Heart right ventricle (tissue), 16 donors: ENCODE data around the gene SETBP1. TPM values are rescaled to one million over a fixed set of nuclear protein-coding genes. Genes with fewer than 3 reads are reported as not detected.

Experiments
- ATAC-seq, 8 donors: fragments of 200-7000 bp; cut with Tn5 transposase; one replicate each; pipeline ENCODE4 v1.9.1; 2020; ENCODE audit warnings: mild to moderate bottlenecking in 8 of 8, moderate library complexity in 8 of 8, moderate number of reproducible peaks in 1 of 8
- DNase-seq, 2 donors: peaks; one replicate each; pipeline ENCODE4 v3.0.0-alpha.2; 2020
- H3K27ac ChIP-seq, 10 donors: fragments of 200-600 bp; sonication (generic) in 2 of 10; one replicate each; pipeline versions ENCODE4 v1.5.0 to v1.8.0; 2020 to 2022; ENCODE audit warnings: mild to moderate bottlenecking in 3 of 10
- H3K27me3 ChIP-seq, 7 donors: fragments of 200-600 bp; one replicate each; pipeline ENCODE4 v1.8.0; 2021 to 2022; ENCODE audit warnings: mild to moderate bottlenecking in 2 of 7
- H3K36me3 ChIP-seq, 9 donors: fragments of 200-600 bp; sonication (generic) in 1 of 9; one replicate each; pipeline versions ENCODE4 v1.5.0 to v1.8.0; 2020 to 2022; ENCODE audit warnings: mild to moderate bottlenecking in 2 of 9
- H3K4me1 ChIP-seq, 9 donors: fragments of 200-600 bp; sonication (generic) in 1 of 9; one replicate each; pipeline versions ENCODE4 v1.5.0 to v1.8.0; 2020 to 2022; ENCODE audit warnings: mild to moderate bottlenecking in 4 of 9
- H3K4me3 ChIP-seq, 10 donors: fragments of 200-600 bp; sonication (generic) in 2 of 10; one replicate each; pipeline versions ENCODE4 v1.5.0 to v1.8.0; 2020 to 2022; ENCODE audit warnings: mild to moderate bottlenecking in 7 of 10, moderate library complexity in 2 of 10
- H3K9me3 ChIP-seq, 11 donors: fragments of 200-600 bp in 10 of 11; sonication (generic) in 2 of 11; one replicate each; pipeline versions ENCODE4 v1.5.0 to v1.8.0; 2013 to 2022; ENCODE audit warnings: mild to moderate bottlenecking in 2 of 11, control low read depth in 1 of 11, moderate library complexity in 1 of 11
- WGBS, 2 donors: extraction: QIAGEN DNeasy Blood & Tissue Kit; methylation state at CpG; one replicate each; pipeline ENCODE4 v1.1.7; 2013; ENCODE audit warnings: inconsistent platforms in 1 of 2; 5-methylcytosine and 5-hydroxymethylcytosine counted together
- intact Hi-C, 10 donors: fragments of 100-400 bp; cut with DNase I; formaldehyde crosslinking; loops; one replicate each; pipeline versions ENCODE4 v1.11.1 to v1.14.2; 2022
- polyA plus RNA-seq, 2 donors: library from polyadenylated mRNA; stranded (reverse); fragments of 200-250 nt; gene quantifications; one replicate each; pipeline ENCODE4 v1.2.3, GENCODE V29; 2013
- total RNA-seq, 10 donors: library from RNA; stranded (reverse); fragmentation: NEBNext Ultra II Directional in 3 of 10; extraction: Animal tissue kit (Norgen Biotek cat#: 25700) in 3 of 10; gene quantifications; one replicate each; pipeline versions ENCODE4 v1.2.1 to v1.2.4, GENCODE V29; 2021 to 2023
- TF ChIP-seq, protein P1 (sequence below), 9 donors: fragments of 200-600 bp; sonication (generic) in 2 of 9; IDR thresholded peaks; one replicate each; pipeline versions ENCODE4 v1.5.0 to v1.8.0; 2021 to 2022; ENCODE audit warnings: antibody characterized with exemption in 9 of 9, mild to moderate bottlenecking in 5 of 9, moderate library complexity in 1 of 9
- donor health status: Arrhythmogenic right ventricular cardiomyopathy.
- donor health status: ischemic (EF 13 %, LVEDD 7.1; RV severe dilation, severe dysfunction).
- donor health status: healthy with polysubstance abuse.
- donor health status: DM: no; HTN: yes; CAD: no.
- donor health status: DM: no; HTN: no; CAD: no.
- donor health status: ischemic (EF 25% LVEDD 6.9; RV normal size, moderate dysfunction).
- donor health status: ischemic (EF 25% LVEDD 5.7; RV mildly dilated, moderate dysfunction).
- donor health status: healthy.
- donor health status: DM: yes; HTN: yes; CAD: no.
- donor health status: Ischemic cardiomyopathy.
- donor health status: ischemic (EF 35%, LVEDD 5.7; RV mildly dilated, moderate dysfunction).
- donor health status: nonischemic (EF 11% LVEDD 7.7; RV severe dilation, severe dysfunction).
- donor health status: DM: yes; HTN: yes; CAD: no.
- donor health status: PGD.
- donor health status: ischemic (EF 29% LVEDD 5.4; RV normal size, mild dysfunction).
- donor health status: nonischemic (EF 23%, LVEDD 6.1; RV moderate dilation, normal function).

SETBP1 gene
- total and polyA plus RNA-seq, 12 donors, result 0.71 to 12.2 (median 6.1) TPM

DNA sequence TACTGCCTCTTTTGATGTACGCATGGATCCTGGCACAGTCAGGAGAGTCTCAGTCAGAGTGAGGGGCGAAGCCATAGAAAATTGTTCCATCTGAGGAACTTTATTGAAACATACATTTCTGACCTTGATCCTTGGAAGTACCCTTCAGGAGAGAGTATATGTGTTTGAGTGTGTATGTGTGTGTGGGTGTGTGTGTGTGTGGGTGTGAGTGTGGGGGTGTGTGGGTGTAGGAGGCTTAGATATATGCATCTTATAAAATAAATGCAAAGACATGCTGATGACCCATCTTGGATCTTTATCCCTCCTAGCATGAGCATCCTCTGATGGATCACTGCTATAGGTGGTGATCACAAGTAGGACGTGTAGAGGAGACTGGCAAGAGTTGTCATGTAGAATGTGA is 93.5 kb downstream of the SETBP1 start:
- intact Hi-C loops, result no loop called here
- no peaks in the 10 kb centered on the region for H3K9me3 ChIP-seq
- H3K27ac ChIP-seq, result no peak overlapping the region
- TF ChIP-seq, protein P1, sequence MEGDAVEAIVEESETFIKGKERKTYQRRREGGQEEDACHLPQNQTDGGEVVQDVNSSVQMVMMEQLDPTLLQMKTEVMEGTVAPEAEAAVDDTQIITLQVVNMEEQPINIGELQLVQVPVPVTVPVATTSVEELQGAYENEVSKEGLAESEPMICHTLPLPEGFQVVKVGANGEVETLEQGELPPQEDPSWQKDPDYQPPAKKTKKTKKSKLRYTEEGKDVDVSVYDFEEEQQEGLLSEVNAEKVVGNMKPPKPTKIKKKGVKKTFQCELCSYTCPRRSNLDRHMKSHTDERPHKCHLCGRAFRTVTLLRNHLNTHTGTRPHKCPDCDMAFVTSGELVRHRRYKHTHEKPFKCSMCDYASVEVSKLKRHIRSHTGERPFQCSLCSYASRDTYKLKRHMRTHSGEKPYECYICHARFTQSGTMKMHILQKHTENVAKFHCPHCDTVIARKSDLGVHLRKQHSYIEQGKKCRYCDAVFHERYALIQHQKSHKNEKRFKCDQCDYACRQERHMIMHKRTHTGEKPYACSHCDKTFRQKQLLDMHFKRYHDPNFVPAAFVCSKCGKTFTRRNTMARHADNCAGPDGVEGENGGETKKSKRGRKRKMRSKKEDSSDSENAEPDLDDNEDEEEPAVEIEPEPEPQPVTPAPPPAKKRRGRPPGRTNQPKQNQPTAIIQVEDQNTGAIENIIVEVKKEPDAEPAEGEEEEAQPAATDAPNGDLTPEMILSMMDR (IDR thresholded peaks at IDR 0.05), result no peak
- peaks cover 0 to 3% (median 0%) of the 10 kb centered on the region in 7 donors for H3K27me3 ChIP-seq
- no peaks in the 10 kb centered on the region for H3K36me3 ChIP-seq
- ATAC-seq (no peak), DNase-seq (no peak)
- peaks cover 3 to 61% (median 21%) of the 10 kb centered on the region in 9 donors for H3K4me1 ChIP-seq
- 57 to 79% methylated on average over 3 of the region's 3 CpGs for WGBS, 2 donors
- no peak overlapping the region for H3K4me3 ChIP-seq

DNA sequence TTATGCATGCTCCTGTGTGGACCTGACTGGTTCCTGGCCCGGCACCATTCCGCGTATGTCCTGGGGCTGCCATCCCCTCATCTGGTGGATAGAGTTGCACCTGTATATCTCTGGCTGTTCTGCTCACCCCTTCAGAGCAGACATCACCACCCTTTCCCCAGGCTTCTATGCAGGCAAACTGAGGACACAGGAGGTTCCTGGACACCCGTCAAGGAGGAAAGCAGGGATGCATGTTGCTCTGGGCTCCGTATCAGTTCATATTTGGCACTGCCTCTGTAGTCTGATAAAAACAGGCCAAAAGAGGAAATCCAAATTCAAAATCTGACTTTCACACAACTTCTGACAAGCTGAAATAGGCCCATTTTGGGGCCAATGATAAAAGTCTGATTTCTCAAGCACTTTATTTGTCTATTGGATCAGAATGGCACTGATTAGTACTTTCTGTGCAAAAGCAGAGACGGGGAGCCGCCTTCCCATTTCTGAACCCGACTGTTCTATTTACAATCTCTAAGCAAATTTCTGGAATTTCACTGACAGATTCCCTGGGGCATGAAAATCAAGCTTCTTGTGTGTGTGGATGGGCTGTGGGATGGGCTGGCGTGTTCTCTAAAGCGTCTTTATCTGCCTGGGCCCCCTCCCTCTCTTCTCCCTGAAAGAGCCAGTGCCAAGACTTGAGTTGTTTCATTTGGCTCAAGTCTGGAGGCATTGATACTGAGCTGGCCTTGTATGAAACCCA is 96.9 kb downstream of the SETBP1 start:
- peak in 7 of 8 donors; percentile 12 to 78 (median 56) for ATAC-seq
- Histone ChIP-seq H3K27me3 (peaks cover 0 to 3% (median 0%) of the 10 kb centered on the region in 7 donors), H3K9me3 (no peaks in the 10 kb centered on the region), H3K27ac (peak overlapping the region in 5 of 10 donors; percentile 1 to 55 (median 39)), H3K36me3 (no peaks in the 10 kb centered on the region), H3K4me1 (peaks cover 0 to 54% (median 19%) of the 10 kb centered on the region in 9 donors), H3K4me3 (peak overlapping the region in 1 of 10 donors; percentile 3)
- intact Hi-C loops, result loop anchor here in 1 of 10 donors (5.0 kb wide), 1 partner anchor 95 kb away; the partner anchor contains the start of gene SETBP1
- TF ChIP-seq, protein P1 (IDR thresholded peaks at IDR 0.05), result no peak
- peak; percentile 25 to 31 for DNase-seq
- WGBS, 2 donors, result 67 to 68% methylated on average over 10 of the region's 10 CpGs

DNA sequence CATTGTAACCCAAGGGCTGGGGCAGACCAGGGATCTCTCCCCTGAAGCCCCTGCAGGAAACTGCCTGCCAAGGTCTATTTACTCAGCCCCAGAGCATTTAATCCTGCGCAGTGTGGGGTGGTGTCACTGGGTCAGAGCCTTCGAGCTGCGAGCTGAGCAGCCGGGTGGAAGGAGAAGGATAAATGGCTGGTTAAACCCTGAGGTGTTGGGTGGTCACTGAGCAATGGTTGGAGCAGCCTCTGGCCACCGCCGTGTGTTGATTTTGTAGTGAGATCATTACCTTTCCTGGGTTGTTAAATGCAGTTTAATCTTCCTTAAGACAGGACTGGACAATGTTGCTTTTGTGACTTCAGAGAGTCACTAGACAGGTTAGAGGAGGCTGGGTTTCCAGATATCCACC is 98.1 kb downstream of the SETBP1 start:
- intact Hi-C loops, result loop anchor here in 1 of 10 donors (5.0 kb wide), 1 partner anchor 96 kb away; the partner anchor contains the start of gene SETBP1
- TF ChIP-seq, protein P1 (IDR thresholded peaks at IDR 0.05), result no peak
- Histone ChIP-seq H3K27ac (peak overlapping the region in 1 of 10 donors; percentile 46), H3K9me3 (no peaks in the 10 kb centered on the region), H3K36me3 (no peaks in the 10 kb centered on the region), H3K4me1 (peaks cover 0 to 58% (median 19%) of the 10 kb centered on the region in 9 donors), H3K4me3 (no peak overlapping the region), H3K27me3 (peaks cover 0 to 3% (median 0%) of the 10 kb centered on the region in 7 donors)
- DNase-seq (no peak), ATAC-seq (peak in 1 of 8 donors; percentile 9)
- 73 to 77% methylated on average over 6 of the region's 6 CpGs for WGBS, 2 donors

DNA sequence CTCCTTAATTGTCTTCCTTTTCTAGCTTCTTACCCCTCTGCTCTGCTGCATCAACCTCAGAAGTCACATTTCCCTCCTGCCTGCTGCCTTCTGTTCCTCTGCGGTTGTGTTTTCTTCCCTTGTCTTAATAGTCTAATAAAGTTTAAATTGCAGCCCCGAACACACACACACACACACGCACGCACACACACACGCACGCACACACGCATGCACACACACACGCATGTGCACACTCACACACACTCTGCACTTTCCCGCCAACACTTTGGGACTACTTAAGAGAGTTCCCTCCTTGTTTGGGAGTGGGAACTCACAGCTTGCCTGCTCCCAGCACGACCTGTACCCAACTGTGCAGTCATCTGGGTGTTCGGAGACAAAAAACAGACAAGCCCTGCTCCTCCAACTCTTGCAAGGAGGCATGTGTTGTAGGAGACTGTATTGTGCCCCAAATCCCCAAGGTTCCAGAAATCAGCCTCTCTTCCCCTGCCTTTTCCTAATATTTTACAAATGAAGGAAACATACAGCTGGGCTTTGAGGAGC is 99.1 kb downstream of the SETBP1 start:
- H3K4me1 ChIP-seq, result peaks cover 0 to 58% (median 19%) of the 10 kb centered on the region in 9 donors

More for the DNA sequence above, 99.1 kb downstream of the SETBP1 start:
- Histone ChIP-seq H3K27me3 (no peaks in the 10 kb centered on the region), H3K36me3 (no peaks in the 10 kb centered on the region), H3K4me3 (no peak overlapping the region), H3K27ac (no peak overlapping the region), H3K9me3 (no peaks in the 10 kb centered on the region)
- intact Hi-C loops, result loop anchor here in 2 of 10 donors (5.0 to 10.0 kb wide), 2 partner anchors 95 to 98 kb away; partner anchors contain the start of gene SETBP1 (in 2 of the 2)
- 82 to 86% methylated on average over 11 of the region's 11 CpGs for WGBS, 2 donors
- TF ChIP-seq, protein P1 (IDR thresholded peaks at IDR 0.05), result no peak
- peak in 4 of 8 donors; percentile 21 to 70 (median 52) for ATAC-seq
- DNase-seq, result no peak
